Type B pancreatic cell (in vitro differentiated cells): ENCODE measurements around the gene FNDC11. TPM values are rescaled to one million over a fixed set of nuclear protein-coding genes. Genes with fewer than 3 reads are reported as not detected.

Experiments used
- DNase-seq: peaks from one replicate; pipeline ENCODE4 v3.0.0; 2021; ENCODE audit warnings: mixed read lengths; ENCODE audit not compliant: unreplicated experiment; ENCODE audit errors: extremely low spot score
- H3K27ac Mint-ChIP-seq: 2 replicates; pipeline ENCODE4 v1.8.0; 2021; ENCODE audit warnings: mild to moderate bottlenecking, mixed read lengths
- H3K27me3 Mint-ChIP-seq: 2 replicates; pipeline ENCODE4 v1.8.0; 2021; ENCODE audit warnings: mixed read lengths
- H3K36me3 Mint-ChIP-seq: 2 replicates; pipeline ENCODE4 v1.8.0; 2021; ENCODE audit warnings: mixed read lengths
- H3K4me1 Mint-ChIP-seq: one replicate; pipeline ENCODE4 v1.8.0; 2021; ENCODE audit warnings: mixed read lengths; ENCODE audit not compliant: unreplicated experiment
- H3K4me3 Mint-ChIP-seq: 2 replicates; pipeline ENCODE4 v1.8.0; 2021; ENCODE audit warnings: mild to moderate bottlenecking, mixed read lengths
- H3K9me3 Mint-ChIP-seq: 2 replicates; pipeline ENCODE4 v1.8.0; 2021; ENCODE audit warnings: mixed read lengths
- CTCF ChIP-seq: fragments of 200-600 bp; sonication (generic); conservative IDR thresholded peaks from 2 replicates; pipeline ENCODE4 v1.5.0; 2021; ENCODE audit warnings: antibody characterized with exemption, mild to moderate bottlenecking
- total RNA-seq: library from RNA; stranded (reverse); gene quantifications from 2 replicates; pipeline ENCODE4 v1.2.1, GENCODE V29; 2021; ENCODE audit warnings: low replicate concordance

The FNDC11 gene
- total RNA-seq, 1 donor from 2014 or later: 1.4 TPM

- Mint-ChIP-seq H3K36me3 (no peaks in the 10 kb centered on the region), H3K9me3 (no peaks in the 10 kb centered on the region), H3K4me3 (no peak overlapping the region), H3K27ac (no peak overlapping the region), H3K4me1 (peaks cover 3% of the 10 kb centered on the region), H3K27me3 (no peaks in the 10 kb centered on the region)
- TF ChIP-seq CTCF: no peak
- no peak for DNase-seq
Observed at GRCh38 chr20:63539441-63540370, 14.3 kb upstream of the FNDC11 start.

GRCh38 chr20:63540417-63541186 lies 13.4 kb upstream of the FNDC11 start:
- Mint-ChIP-seq H3K36me3 (no peaks in the 10 kb centered on the region), H3K27ac (no peak overlapping the region), H3K4me3 (no peak overlapping the region), H3K27me3 (peaks cover 3% of the 10 kb centered on the region), H3K4me1 (peaks cover 7% of the 10 kb centered on the region), H3K9me3 (no peaks in the 10 kb centered on the region)
- TF ChIP-seq CTCF: no peak
- no peak for DNase-seq

GRCh38 chr20:63541371-63541770 lies 12.6 kb upstream of the FNDC11 start:
- Mint-ChIP-seq H3K36me3 (no peaks in the 10 kb centered on the region), H3K27me3 (peaks cover 3% of the 10 kb centered on the region), H3K9me3 (no peaks in the 10 kb centered on the region), H3K4me3 (no peak overlapping the region), H3K4me1 (peaks cover 5% of the 10 kb centered on the region), H3K27ac (no peak overlapping the region)
- DNase-seq: no peak
- TF ChIP-seq CTCF: no peak

GRCh38 chr20:63542031-63542559 lies 11.9 kb upstream of the FNDC11 start:
- Mint-ChIP-seq H3K9me3 (no peaks in the 10 kb centered on the region), H3K4me1 (peaks cover 4% of the 10 kb centered on the region), H3K4me3 (no peak overlapping the region), H3K27me3 (peaks cover 3% of the 10 kb centered on the region), H3K36me3 (no peaks in the 10 kb centered on the region), H3K27ac (no peak overlapping the region)
- no peak for DNase-seq
- no peak for TF ChIP-seq CTCF

GRCh38 chr20:63542696-63543095 lies 11.3 kb upstream of the FNDC11 start:
- Mint-ChIP-seq H3K4me3 (no peak overlapping the region), H3K9me3 (no peaks in the 10 kb centered on the region), H3K27ac (no peak overlapping the region), H3K27me3 (peaks cover 3% of the 10 kb centered on the region), H3K4me1 (peaks cover 4% of the 10 kb centered on the region), H3K36me3 (no peaks in the 10 kb centered on the region)
- no peak for TF ChIP-seq CTCF
- DNase-seq: no peak
